Skin of body (tissue), 2 donors: ENCODE measurements around the gene ANKK1. TPM values are rescaled to one million over a fixed set of nuclear protein-coding genes. Genes with fewer than 3 reads are reported as not detected.

ENCODE experiments used
- DNase-seq: peaks from one replicate; lab custom pipeline; 2025; lab: John Stamatoyannopoulos, UW
- total RNA-seq: library from RNA; depleted of rRNA; stranded (reverse); fragments of >200 nt; gene quantifications from one replicate; pipeline ENCODE4 v1.2.3, GENCODE V29; 2014

ANKK1 gene
- total RNA-seq, 1 donor from 2014 or later = 1.6 TPM

- peak; percentile 60 for DNase-seq
Observed at GRCh38 chr11:113377681-113378412, 9.7 kb upstream of the ANKK1 start.

DNA sequence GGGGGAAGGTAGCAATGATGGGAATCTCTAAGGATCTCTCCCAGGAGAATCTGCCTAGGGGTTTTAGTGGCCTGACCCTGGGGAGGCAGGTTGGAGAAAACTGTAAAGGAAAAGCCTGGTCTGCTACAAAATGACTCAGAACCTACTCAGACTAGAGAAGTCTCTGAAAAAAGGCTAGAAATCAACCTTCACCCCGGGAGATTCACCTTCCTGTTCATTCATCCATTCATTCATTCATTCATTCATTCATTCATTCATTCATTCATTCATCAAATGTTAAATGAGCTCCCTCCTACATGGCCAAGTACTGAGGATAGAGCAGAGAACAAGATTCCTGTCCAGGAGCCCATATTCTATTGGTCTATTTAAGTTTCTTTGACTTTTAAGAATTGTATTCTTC lies 8.9 kb upstream of the ANKK1 start:
- DNase-seq = no peak

DNA sequence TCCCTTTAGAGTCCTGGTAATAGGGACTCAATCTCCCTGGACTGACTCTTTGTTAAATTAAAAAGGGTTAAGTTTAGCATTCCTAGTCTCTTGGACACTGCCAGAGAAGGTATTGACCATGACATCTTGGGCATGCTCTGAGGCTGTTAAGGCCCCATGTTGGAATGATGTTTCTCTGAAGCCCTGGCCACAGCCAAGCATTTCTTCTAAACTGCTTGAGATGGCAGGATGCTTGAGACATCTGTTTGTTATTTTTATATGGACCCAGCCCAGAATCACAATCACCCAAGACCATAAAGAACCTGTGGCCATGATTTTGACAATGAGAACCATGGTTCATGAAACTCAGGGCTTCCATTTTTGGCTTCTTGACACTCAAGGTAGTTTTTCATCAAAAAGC lies 5.5 kb upstream of the ANKK1 start:
- no peak for DNase-seq

DNA sequence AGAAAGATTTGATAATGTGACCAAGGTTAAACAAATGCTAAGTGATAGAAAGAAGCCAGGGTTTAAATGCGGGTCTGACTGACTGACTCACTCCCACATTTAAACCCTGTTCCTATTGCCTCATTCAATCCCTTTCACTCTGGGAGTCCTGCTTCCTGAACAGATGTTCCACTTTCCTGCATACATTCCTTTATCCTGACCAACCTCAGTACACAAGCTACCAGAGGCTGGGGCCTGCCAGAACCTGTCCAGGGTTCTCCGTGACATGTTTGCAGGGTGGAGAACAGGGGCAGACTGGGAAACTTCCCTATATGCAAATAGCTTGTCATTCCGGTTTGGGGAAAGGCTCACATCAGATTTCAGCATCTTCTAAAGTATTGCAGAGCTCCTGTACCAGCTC lies 3.0 kb upstream of the ANKK1 start:
- peak; percentile 37 for DNase-seq

DNA sequence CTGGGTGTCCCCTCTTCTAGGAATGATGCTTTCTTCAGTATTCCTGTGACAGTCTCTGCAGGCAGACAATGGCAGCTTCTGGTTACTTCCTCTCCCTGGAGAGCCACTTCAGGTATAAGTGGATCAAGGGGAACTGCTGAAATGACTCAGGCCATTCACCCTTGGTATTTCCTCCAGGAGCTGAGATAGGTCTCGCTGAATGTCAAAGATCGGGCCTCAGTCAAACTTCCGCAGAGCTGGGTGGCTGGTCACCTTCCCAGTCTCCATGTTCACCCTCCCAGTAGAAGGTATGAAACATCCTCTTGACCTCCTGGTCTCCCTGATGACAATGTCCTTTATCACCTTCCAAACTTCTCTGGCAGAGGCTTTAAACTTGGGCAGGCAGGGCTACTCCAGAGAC lies 1.8 kb upstream of the ANKK1 start:
- DNase-seq = no peak

- no peak for DNase-seq
Observed at GRCh38 chr11:113386866-113387265, 713 bp upstream of the ANKK1 start.

DNA sequence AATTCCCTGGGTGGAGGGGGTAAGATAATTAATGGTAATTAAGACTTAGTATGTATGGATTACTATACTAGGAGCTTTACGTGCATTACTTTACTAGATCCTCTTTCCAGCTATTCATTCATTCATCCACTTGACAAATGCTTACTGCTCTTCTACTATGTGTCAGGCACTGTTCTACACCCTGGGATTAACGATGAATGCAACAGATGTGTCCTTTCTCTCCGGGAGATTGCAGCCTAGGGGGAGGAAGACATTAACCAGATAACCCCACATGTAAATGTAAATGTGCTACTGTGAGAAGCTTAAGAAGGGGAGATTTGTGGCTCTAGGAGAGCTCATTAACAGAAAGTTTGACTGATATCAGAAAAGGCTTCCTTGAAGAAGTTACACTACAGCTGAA lies 1.7 kb downstream of the ANKK1 start:
- DNase-seq = no peak

- DNase-seq = no peak
Observed at GRCh38 chr11:113392236-113392921, 4.8 kb downstream of the ANKK1 start.

- no peak for DNase-seq
Observed at GRCh38 chr11:113393501-113393985, 6.0 kb downstream of the ANKK1 start.

- DNase-seq = no peak
Observed at GRCh38 chr11:113394919-113395318, 7.3 kb downstream of the ANKK1 start.

GRCh38 chr11:113395782-113396336 lies 8.3 kb downstream of the ANKK1 start:
- no peak for DNase-seq

GRCh38 chr11:113396690-113397089 lies 9.1 kb downstream of the ANKK1 start:
- no peak for DNase-seq

GRCh38 chr11:113397212-113397611 lies 9.6 kb downstream of the ANKK1 start:
- DNase-seq = no peak

GRCh38 chr11:113397821-113398220 lies 10.2 kb downstream of the ANKK1 start:
- DNase-seq = no peak

DNA sequence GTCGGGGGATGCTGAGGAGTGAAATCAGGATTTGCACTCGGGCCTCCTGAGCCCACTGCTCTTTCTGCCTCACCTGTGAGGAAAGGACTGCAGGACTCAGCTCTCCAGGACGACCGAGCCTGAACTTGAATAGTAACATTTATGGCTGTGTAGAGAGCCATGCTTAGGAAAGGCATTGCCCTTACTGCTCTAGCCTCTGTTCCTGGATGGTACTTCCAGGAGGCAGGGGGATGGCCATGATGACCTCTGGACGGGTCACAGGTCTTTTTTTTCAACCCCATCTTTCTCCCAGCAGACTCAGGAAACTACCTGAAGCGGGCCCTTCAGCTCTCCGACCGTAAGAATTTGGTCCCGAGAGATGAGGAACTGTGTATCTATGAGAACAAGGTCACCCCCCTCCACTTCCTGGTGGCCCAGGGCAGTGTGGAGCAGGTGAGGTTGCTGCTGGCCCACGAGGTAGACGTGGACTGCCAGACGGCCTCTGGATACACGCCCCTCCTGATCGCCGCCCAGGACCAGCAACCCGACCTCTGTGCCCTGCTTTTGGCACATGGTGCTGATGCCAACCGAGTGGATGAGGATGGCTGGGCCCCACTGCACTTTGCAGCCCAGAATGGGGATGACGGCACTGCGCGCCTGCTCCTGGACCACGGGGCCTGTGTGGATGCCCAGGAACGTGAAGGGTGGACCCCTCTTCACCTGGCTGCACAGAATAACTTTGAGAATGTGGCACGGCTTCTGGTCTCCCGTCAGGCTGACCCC lies 11.3 kb downstream of the ANKK1 start:
- no peak for DNase-seq

DNA sequence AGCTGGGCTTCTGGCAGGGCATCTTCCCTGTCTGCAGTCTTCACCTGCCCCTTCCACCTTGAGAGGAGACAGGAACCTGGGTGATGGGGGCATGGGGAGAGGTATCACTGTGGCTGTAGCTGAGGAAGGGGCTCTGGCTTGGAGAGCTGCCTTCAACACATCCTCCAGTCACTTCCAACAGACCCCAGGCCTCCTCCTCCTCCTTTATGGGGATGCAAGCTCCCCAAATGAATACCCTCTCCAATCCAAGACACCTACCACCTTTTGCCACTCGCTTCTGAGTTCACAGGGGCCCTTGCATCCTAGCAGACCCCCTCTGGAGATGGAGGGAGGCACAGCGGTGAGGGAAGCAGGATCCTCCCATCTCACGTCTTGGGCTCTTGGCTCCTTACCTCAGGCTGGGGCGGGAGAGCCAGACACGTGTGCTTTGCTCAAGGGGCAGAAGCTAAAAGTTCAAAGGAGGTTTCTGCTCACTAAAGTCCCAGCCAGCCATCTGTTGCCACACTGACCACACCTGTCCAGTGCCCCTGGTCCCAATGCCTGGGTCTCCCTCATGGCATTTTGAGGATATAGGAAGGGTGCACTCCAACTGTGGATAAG lies 13.2 kb downstream of the ANKK1 start:
- no peak for DNase-seq

GRCh38 chr11:113401718-113402117 lies 14.1 kb downstream of the ANKK1 start:
- no peak for DNase-seq

GRCh38 chr11:113404859-113405430 lies 17.4 kb downstream of the ANKK1 start:
- DNase-seq = no peak

GRCh38 chr11:113405724-113406478 lies 18.3 kb downstream of the ANKK1 start:
- no peak for DNase-seq

- DNase-seq = no peak
Observed at GRCh38 chr11:113407163-113407562, 19.6 kb downstream of the ANKK1 start.
